Measurements from ENCODE around the gene ZNF560.

Gene ZNF560

DNA sequence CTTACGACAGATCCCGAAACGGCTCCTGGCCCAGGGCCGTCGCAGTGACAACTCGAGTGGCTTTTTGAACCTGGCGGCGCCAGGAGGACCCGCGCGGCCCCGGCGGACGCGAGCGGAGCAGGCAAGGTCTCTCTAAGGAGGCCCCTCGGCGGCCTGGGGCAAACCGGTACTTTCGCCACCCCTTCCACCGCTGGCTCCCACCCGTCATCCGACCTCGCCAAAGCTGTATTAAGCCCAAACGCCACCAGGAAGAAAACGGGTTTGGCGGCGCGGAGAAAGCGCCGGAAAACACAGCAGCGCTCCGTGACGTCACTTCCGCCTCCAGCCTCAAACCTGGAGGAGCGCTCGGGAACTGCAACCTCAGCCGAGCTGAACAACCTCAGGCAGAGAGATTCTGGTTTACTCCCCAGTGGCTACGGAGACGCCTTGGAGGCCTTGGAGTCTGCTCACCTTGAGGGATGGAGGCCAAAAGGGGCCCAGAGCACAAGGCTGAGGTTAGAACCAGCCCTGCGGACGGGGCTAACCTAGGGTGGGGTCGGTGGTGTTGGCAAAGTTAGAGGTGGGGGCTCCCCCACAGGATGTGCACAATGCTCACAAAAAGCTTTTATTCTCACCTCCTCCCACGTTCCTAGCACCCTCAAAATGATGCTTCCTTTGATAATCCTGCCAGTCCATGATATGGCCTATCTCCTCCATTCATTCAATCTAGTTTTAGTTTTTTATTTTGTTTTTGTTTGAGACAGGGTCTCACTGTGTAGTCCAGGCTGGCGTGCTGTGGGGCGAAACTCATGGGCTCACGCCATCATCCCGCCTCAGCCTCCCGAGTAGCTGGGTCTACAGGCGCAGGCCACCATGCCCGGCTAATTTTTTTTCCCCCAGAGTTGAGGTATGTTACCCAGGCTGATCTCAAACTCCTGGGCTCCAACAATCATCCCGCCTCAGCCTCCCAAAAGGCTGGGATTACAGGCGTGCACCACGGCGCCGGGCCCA lies 62.8 kb downstream of the ZNF560 start, which contains the start of gene ZNF266:
ZNF266 (minus strand) TSS at position 295 of the 990 bp plus-strand sequence. CDS start 15,484 bp downstream, outside the sequence.
- DNase-seq (ENCODE audit: low spot score) = peak; percentile 94

DNA sequence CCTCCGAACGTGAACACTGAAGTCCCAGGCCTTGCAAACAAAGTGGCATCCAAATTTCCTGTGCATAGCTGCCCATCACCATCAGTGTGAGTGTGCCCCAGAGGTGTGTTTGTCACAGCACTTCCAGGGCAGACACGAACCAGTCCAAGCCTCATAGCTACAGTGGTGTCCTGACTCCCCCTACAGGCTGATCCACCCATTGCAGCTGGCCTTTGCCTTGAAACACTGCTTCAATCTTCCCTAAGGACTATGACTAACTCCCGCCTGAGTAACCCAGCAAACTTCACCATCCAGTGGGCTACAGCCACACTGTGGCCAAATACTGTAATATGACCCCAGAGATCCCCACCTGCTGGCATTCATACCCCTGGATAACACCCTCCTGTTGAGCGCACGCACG lies 66.9 kb downstream of the ZNF560 start:
- peak; percentile 29 for DNase-seq (ENCODE audit: low spot score)

GRCh38 chr19:9430444-9430843 lies 68.0 kb downstream of the ZNF560 start:
- DNase-seq (ENCODE audit: low spot score) = no peak

GRCh38 chr19:9427941-9428340 lies 70.5 kb downstream of the ZNF560 start:
- DNase-seq (ENCODE audit: low spot score) = no peak

Measured in hepatic stellate cell (primary cell).